Measurements from ENCODE around the gene TOMT.

TOMT gene

DNA sequence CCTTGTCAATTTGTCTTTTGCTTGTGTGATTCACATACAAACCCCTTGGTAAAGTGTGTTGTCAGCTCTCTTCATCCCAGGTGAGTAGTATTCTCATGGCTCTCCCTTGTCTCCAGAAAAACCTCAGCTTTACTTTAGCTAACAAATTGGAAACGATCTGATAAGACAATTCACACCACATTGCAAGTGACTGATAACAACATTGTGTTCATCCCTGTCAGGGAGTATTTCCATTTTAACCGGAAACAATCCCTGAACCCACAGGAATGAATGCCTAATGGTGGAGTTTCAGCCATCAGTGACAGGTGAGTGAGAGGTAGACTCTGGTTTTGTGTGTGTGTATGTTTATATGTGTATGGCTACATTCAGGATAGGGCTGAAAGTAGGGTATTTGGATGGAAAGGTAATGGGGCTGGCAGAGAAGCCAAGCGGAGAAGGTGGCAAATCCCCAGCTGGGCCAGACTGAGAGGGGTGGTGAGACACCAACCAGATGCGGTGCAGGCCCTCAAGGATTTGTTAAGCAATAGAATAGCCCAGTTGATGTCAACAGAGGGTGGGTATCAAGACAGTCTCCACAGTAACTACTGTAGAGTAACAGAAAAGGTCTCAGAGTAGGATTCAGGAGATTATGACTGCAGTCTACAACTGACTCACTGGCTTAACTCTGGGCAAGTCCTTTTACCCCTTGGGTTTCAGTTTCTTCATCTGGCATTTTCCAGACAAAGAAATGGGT lies 17.5 kb upstream of the TOMT start:
- DNase-seq (ENCODE audit: low read depth) = no peak

DNA sequence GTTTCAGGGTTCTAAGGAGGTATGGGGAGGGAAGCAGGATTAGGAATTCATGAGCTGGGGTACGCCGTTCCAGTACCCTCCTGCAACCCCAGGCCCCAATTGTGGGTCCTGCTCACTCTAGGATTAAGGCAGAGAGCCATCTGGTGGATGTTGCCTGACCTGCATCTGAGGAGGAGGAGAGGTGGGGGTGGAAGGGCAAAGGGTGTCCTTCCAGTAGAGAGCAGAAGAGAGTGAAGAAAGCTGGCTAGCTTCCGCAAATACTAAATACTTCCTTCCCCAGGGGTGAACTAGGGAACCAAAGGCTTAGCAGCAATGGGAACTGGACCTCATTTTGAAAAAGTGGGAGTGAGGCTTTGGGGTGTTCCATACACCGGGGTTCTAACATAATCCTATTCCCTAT lies 14.4 kb upstream of the TOMT start:
- peak; percentile 37 for DNase-seq (ENCODE audit: low read depth)

DNA sequence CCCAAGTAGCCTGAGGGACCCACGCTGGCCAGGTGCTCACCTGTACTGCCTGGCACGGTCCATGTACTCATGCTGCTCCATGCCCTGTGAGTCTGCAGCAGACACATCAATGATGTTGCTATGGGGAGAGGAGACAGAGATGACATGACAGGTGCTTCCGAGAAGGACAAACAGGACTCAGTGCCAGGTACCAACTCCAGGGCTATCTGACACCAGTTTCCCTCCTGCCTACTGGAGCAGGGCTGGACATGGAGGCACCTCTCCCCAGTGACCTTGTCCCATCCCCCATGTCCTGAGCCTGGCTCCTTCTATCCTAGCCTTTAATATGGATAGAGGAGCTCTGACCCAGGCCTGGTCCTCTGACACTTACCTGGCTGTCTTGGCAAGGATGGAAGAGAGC lies 7.0 kb upstream of the TOMT start:
- no peak for DNase-seq (ENCODE audit: low read depth)

DNA sequence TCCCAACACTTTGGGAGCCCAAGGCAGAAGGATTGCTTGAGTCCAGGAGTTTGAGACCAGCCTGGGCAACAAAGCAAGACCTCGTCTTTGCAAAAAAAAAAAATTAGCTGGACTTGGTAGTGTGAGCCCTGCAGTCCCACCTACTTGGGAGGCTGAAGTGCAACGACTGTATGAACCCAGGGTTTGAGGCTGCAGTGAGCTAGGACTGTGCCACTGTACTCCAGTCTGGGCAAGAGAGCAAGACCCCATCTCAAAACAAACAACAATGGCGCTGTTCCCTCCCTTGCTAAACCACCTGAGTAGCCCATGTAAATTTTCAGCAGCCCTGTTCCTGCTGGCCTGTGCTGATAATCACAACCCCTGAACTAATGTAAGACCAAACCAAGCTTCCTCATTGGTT lies 5.7 kb upstream of the TOMT start:
- no peak for DNase-seq (ENCODE audit: low read depth)

DNA sequence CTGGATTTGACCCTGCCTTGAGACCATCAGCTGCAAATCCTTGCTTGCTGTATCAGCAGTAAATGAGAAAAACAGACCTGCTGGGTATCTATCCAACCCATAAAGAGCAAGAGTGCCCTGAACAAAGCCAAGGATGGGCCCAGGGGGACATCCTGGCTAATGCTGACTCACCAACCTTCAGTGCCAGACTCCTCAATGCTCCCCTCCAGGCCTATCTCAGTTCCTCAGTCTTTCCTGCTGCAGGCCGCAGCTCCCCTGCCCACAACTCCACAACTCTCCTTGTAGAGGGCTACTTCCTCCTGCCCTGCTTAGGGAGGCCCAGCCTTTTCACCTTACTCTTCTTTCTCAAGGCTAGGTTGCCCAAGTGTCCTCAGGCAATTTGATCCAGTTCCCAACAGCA lies 5.3 kb upstream of the TOMT start:
- DNase-seq (ENCODE audit: low read depth) = no peak

DNA sequence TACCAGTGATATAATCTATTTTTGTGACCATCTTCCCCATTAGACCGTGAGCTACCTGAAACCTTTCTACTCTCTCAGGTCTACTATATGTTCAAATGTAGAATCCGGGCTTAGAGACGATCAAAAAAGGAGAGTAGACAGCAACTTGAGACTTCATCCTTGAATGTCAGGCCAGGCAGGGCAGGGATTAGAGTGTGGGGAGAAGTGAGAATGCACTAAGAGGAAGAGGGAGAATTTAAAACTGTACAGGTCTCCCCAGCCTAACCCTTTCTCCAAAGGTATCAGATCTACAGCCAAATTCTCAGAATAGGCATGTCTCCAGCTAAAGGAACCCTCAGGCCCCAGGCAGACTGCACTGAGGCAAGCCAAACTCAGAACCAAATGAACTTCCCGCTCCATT lies 3.6 kb upstream of the TOMT start:
- no peak for DNase-seq (ENCODE audit: low read depth)

DNA sequence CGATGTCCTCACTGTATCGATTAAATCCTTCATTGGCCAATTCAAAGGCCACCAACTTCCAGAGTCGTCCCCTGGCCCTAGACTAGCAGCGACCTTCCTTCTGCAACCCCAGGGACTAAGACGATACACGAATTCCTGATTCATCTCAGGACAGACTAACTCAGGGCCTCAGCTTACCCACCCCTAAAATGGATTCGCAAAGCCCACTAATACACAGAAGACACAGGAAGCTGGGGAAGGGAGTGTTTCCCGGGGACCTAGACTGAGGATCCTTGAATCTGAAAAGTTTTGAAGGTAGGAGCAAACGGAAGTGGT lies 3.1 kb upstream of the TOMT start:
- no peak for DNase-seq (ENCODE audit: low read depth)

DNA sequence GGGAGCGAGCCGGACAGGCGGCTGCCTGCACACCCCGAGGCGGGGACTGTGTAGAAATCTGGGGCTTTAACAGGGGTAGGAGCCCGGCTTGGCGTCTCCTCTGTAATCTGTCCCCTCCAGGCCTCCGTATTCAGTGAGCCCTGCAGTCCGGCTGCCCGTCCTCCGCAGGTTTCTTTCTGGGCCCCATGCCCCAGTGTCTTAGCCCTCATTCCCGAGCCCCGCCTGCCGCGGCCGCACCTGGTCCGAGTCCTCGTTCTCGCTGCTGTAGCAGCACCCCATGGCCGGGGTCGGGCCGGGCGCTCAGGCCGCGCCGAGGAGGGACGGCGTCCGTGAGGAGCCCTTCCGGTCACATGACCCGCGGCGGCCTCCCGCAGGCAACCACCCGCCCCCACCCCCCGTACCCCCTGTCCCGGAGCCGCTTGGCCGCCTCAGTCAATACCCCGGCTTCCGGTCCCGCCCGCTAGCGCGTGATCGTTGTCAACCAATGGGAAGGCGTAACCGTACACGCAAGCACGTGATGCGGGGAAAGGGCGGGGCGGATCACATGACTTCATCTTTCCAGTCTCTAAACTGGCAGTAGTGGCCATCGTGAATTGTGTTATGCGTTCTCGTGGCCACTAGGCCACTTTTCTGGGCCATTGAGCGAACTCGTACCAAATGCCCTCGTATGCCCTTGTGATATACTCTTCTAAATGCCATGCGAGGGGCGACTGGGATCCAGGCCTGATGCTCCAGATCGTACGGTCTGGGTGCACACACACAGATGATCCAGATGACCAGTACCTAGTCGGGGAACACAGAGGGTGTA lies 2.6 kb upstream of the TOMT start, which contains the start of gene LAMTOR1:
TSS of gene LAMTOR1 (minus strand) at position 352 of the 808 bp plus-strand sequence. CDS start at position 279, 73 bp downstream.
- peak; percentile 97 for DNase-seq (ENCODE audit: low read depth)

DNA sequence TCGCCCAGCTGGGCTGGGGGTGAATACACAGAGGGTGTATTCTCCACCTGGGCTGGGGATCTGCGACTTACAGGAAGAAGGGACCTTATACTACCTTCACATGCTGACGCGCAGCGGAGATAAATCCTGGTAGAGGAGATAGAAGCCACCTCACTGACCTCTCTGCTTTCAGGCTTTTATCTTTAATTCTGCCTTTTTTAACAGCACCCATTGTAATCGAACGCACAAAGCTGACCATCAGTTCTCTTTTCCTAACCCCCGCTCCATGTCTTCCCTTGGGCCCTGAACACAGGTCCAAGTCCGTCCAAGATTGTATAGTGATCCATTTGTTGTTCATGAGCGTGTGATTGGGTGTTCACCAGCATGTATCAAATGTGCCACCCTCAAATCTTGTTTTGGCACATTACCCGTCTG lies 2.0 kb upstream of the TOMT start:
- DNase-seq (ENCODE audit: low read depth) = no peak

DNA sequence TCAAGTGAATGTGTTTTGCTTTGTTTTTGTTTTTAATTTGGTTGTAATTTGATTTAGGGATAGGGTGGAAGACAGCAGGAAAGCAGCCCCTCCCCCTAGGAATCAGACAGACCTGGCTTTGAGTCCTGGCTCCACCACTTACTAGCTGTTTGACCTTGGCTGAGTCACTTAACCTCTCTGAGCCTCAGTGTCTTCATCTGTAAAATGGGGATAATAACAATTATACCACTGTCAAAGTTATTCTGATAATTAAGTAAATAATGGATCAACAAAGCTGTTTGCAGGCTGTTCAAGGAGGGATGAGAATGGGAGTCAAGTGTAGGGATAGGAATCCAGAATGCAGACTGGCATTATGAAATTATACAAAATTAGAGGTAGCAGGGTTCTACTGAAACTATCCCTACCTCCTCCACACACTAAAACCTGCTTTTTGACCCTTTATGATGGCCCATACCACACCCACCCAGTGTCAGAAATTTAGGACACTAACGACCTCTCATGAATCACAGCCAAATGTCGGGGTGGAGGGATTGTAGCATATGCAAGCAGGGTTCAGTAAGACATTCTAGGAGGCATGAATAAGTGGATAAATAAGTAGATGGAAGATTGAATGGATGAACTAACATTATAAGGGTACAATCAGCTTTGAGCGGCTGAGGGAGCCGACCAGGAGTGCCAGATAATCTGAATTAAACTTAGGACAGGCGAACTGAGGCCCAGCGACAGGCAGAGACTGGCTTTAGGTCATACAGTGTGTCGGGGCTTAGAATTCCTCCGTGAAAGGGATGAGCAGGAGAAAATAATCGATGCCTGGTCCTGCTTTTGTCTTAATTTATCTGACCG lies 5.8 kb downstream of the TOMT start:
- DNase-seq (ENCODE audit: low read depth) = no peak

DNA sequence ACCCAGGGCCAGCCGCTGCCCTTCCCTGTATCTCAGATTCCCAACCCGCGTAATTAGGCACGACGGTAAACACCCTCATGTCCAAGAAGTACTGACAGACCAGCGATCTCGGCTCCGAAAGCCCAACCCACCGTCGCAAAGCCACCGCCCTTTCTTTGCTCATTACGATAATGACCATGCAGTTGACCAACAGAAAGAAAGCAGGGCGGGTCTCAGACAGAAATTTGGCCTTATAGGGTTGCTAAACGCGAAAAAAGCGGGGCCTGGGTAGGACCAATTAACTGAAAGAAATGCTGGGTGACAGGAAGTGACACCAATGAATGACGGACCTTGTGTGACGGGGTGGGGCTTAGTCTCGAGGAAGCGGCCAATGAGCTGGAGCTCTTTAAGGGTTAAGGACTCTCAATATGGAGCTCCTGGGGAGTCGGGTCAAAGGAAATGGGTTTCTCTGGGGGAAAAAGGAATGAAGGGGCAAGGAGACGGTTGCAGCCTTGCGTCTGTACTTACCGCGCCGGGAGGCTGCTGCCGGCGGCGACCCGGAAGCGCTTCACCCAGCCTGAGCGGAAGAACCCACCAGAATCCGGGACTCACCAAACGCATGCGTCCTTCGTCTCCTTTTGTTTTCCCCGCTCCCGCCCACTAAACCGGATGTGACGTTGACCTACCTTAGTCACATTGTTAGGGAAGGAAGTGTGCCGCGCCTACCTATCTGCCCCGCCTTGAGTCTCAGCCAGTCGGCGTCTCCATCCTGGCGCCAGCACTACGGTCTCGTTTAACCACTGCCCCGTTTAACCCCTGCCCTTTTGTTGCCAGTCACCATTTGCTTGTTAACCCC lies 6.6 kb downstream of the TOMT start, which contains the start of gene ANAPC15:
TSS of gene ANAPC15 (minus strand) at position 553 of the 835 bp plus-strand sequence. CDS start 1,419 bp downstream, outside the sequence.
- peak; percentile 98 for DNase-seq (ENCODE audit: low read depth)

DNA sequence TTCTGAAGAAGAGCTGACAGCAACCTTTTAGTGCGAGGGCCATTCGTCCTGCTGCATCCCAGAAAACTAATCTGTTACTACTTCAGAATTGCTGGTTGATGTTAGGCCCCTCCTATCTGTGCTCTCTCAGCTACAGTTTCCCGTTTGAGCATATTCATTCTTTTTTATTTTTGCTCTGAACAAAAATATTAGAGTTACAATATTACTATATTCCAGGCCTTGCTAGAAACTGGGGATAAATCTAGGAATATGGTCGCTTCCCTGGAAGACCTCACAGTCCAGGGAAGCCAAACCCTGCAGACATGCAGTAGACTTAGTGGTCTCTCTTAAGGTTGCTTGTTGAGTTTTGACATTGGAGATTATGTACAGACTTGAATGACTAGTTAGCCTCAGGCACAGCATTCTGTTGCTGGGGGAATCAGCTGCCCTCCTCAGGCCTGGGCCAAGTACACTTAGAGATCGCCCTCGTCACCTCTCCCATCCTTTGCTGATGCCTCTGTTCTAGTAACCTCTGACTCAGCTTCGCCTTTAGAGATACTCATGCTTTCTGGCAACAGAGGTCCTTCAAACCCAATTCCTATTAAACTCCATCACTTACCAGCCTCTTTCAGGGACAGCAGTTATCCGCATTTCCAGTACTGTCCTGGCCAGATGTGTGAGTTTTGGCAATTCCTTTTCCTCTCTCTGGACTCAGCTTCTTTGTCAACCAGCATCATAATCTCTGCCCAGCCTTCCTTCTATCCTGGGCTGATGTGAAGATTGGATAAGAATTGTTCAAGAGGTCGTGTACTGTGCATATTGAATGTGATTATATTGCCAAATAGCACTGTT lies 7.5 kb downstream of the TOMT start:
- DNase-seq (ENCODE audit: low read depth) = no peak

DNA sequence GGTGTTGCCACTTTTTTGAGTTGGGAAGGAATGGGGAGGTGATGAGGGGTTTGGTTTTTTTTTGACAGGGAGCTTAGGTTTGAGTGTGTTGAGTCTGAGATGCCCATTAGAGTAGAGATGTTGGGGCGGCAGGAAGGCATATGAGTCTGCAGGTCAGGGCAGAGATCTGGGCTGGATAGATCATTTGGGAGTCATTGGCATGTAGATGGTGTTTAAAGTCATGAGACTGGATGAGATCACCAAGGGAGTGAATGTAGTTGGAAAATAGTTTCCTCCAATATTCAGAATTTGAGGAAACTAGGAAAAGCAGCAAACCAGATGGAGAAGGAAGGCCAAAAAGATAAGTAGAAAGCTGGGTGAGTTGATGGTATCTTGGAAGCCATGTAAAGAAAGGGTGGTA lies 8.8 kb downstream of the TOMT start:
- DNase-seq (ENCODE audit: low read depth) = no peak

DNA sequence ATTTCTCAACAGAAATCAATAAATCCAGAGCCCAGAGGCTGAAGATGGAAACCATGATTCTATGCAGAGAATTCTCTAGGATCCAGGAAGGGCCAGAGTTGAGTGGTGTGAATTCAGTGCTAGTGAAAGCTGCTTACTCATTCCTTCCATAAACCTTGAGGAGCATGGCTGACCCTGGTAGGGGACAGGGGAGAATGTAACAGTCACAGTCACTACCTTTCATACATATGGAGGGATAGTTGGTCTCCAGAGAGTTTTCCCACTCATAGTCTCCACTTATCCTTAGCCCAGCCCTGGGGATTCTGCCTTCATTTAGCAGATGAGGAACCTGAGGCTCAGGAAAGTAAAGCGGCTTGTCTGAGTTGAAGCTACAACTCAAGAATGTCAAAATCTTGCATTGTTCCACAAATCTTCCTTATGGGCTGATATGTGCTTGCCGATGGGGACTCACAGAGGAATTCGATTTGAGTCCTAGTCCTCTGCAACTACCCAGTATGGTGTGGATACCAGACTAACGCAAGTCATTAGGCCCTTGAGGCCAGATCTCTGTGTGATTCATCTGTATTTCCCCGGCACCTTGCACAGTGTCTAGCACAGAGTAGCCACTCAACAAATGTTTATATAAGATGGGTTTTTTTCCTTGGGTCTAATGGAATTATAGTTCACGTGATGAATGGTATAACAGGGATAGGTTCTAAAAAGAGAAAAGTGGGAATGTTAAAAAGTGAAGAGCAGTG lies 10.5 kb downstream of the TOMT start:
- no peak for DNase-seq (ENCODE audit: low read depth)

DNA sequence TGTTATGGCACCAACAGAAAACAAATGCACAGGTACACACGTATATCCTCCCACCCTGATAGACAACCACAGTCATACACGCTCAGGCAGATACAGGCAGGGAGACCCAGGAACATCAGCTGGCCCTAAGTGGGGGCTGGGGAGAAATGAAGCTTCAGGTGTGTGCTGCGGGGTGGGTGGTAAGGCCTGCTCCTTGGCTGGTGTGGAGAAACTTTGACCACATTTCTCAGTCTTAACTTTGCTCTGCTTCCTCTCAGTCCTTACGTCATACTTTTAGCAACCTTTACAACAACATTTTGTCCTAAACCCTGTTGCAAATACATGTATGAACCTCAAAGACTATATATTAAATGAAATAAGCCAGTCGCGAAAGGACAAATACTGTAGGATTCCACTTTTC lies 13.5 kb downstream of the TOMT start:
- DNase-seq (ENCODE audit: low read depth) = no peak

DNA sequence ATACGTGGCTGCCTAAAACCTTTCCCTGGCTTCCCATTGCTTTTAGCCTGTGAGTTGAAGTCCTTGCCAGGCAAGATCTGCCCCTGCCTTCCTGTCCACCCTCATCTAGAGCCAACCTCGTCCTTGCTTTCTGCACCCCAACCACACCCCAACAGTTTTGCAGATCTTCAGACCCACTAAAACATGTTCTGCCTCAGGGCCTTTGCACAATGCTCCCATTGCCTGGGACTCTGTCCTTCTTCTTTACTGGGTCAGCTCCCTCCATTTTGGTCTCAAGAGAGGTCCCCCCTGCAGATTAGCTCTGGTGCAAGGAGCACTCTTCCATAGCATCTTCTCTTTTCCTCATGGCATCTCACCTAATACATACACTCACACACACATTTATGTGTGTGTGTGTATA lies 15.2 kb downstream of the TOMT start:
- DNase-seq (ENCODE audit: low read depth) = no peak

DNA sequence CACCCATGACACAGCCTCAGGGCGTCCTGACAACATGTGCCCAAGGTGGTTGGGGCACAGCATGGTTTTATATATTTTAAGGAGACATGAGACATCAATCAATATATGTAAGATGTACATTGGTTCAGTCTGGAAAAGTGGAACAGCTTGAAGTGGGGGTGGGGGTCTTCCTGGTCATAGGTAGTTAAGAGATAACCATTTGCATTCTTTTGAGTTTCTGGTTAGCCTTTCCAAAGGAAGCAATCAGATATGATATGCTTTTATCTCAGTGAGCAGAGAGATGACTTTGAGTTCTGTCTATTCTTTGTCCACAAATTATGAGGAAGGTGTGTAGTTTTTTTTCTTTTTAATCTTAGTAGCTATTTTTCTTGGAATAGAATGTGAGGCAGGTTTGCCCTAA lies 16.9 kb downstream of the TOMT start:
- DNase-seq (ENCODE audit: low read depth) = no peak

DNA sequence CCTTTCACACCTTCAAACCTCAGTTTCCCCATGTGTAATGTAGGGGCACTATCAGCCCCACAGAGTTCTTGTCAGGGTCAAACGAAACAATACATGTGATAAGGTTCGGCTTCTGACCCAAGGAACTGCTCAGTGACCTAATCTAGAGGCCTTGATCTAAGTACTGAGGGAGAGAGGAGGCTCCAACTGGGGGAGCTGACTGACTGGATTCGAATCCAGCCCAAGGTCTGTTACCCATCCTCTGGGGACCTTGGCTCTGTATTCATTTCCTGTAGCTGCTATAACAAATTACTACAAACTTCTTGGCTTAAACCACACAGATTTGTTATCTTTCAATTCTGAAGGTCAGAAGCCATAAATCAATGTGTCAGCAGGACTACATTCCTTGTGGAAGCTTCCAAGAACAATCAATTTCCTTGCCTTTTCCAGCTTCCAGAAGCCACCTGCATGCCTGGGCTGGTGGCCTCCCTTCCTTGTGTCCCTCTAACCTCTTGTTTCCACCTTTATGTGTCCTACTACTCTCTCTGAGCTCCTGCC lies 17.5 kb downstream of the TOMT start:
- DNase-seq (ENCODE audit: low read depth) = no peak

DNA sequence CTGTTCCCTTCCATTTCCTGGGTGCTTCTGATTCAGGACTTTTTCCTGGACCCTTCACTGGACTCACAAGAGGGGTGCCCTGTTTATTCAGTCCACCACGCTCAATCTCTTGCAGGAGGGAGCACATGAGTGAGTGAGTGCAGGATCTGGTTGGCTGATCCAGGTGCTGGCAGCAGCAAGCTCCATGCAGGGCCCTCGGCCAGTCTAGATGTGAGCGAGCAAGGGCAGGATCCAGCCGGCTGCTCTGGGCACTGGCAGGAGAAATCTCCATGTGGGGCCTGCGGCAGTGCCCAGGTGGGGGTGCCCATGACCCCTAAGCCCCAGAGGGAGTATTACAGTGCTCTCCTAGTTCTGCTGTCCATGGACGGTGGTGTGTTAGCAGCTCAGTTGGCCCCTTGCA lies 18.3 kb downstream of the TOMT start:
- DNase-seq (ENCODE audit: low read depth) = no peak

DNA sequence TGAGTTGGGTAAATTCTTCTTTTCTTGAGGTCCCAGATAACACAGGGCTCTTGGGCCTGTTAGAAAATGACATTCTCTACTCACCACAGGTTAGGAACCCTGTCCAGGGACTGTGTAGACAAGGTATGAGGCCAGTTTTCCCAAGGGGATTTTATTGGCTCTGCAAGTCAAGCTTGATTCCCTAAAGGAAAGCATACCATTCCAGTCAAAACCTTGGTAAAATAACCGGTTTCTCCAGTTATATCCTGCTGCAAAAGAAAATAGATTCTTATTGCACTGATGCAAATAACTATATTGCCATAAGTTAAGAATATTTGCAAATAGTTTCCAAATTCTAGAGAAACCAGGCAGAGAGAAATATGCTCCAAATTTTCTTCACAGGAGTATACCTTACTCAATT lies 20.2 kb downstream of the TOMT start:
- DNase-seq (ENCODE audit: low read depth) = no peak

Data from stimulated activated CD8-positive, alpha-beta memory T cell treated with anti-CD3 and anti-CD28 coated beads, Interleukin-4, amount 100 ng/mL, for 24 hours (primary cell).